Measurements from ENCODE around the gene DCDC2C. TPM values are rescaled to one million over a fixed set of nuclear protein-coding genes. Genes with fewer than 3 reads are reported as not detected.

DCDC2C gene
- total and polyA plus RNA-seq, 2 donors (not counting 3 experiments of a cell fraction or from before 2014, with no cell fraction given), result not detected

DNA sequence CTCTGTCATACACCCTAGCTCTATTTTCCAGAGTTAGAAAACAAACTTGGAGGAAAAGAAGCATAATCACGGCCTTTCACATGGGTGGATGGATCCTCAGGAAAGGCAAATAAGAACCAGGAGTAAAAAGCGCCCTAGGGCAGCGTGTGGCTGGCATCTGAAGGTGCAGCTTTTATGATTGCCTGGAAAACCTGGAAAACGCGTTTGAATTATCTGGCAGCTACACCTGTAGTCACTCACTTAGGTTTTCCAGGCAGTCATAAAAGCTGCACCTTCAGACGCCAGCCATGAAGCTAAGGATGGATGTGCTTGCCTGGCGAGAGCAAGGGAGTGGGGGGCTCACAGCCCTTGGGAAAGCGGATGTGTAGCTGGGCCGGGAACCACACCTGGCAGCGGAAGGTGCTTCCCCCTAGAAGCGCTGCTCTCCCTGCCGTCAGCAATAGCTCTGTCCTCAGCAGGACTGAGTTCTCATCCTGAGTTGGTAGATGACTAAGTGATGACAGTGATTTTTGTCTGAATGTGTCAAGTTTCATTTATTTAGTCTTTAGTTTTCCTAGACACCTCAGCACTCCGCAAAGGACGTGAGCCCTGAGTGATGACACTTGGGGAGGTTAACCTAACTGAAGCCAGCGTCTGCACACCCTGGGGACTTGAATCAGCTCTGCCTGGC, 82.0 kb downstream of the DCDC2C start:
- BruUV-seq (replicated peaks), result no TSS peak
- dilution Hi-C loops (cut with MboI; ENCODE audit: extremely low pct_ligation_motif_present, low sequenced_read_pairs), result no loop called here
- Histone ChIP-seq H3K9me3 (replicated peaks; ENCODE audit: control insufficient read depth, insufficient read depth, low read length) (no peaks in the 10 kb centered on the region), H3K4me1 (ENCODE audit: control insufficient read depth, extremely low read depth, insufficient read depth, low read length) (peaks cover 4% of the 10 kb centered on the region), H3K4me3 (replicated peaks in 1 of 3; ENCODE audit: insufficient read depth in 1 of 3, low read depth in 1 of 3, low read length in 3 of 3) (no peak overlapping the region), H4K20me1 (replicated peaks; ENCODE audit: control insufficient read depth, extremely low read depth, insufficient read depth, low read length) (no peaks in the 10 kb centered on the region), H3K79me2 (ENCODE audit: control insufficient read depth, insufficient read depth, low read length) (no peaks in the 10 kb centered on the region), H3K9ac (replicated peaks; ENCODE audit: extremely low read depth, insufficient read depth, low read length) (no peak overlapping the region), H3K4me2 (ENCODE audit: insufficient read depth, low read length) (no peak overlapping the region), H3K9me1 (replicated peaks; ENCODE audit: control insufficient read depth, extremely low read depth, insufficient read depth, low read length) (no peaks in the 10 kb centered on the region), H3K27ac (ENCODE audit: insufficient read depth, low read depth, low read length) (no peak overlapping the region), H2AFZ (ENCODE audit: low read depth, low read length) (no peak overlapping the region), H3K27me3 (ENCODE audit: control insufficient read depth in 2 of 2, insufficient read depth in 2 of 2, low read length in 2 of 2) (no peaks in the 10 kb centered on the region), H3K36me3 (ENCODE audit: control insufficient read depth in 2 of 2, extremely low read depth in 1 of 2, insufficient read depth in 2 of 2, low read length in 2 of 2) (no peaks in the 10 kb centered on the region)
- TF ChIP-seq MYC (IDR thresholded peaks at IDR 0.05; ENCODE audit: low read depth, low read length) (no peak), GATA2 (IDR thresholded peaks at IDR 0.05; ENCODE audit: insufficient read depth, insufficient read length, low read depth, low read length) (no peak), POLR2A (IDR thresholded peaks at IDR 0.05; ENCODE audit: low read depth, low read length) (no peak), EZH2 (IDR thresholded peaks at IDR 0.05; ENCODE audit: borderline replicate concordance, low read depth, low read length, severe bottlenecking) (no peak), JUN (IDR thresholded peaks at IDR 0.05; ENCODE audit: borderline replicate concordance, insufficient read depth, insufficient read length, low read depth) (no peak), POLR2AphosphoS5 (IDR thresholded peaks at IDR 0.05; ENCODE audit: insufficient read depth, low read depth, low read length) (no peak), FOS (IDR thresholded peaks at IDR 0.05; ENCODE audit: borderline replicate concordance, insufficient read depth, low read length) (no peak)
- TF ChIP-seq, protein P1, sequence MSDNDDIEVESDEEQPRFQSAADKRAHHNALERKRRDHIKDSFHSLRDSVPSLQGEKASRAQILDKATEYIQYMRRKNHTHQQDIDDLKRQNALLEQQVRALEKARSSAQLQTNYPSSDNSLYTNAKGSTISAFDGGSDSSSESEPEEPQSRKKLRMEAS (IDR thresholded peaks at IDR 0.05; ENCODE audit: insufficient read depth, insufficient read length), result no peak
- TF ChIP-seq, protein P2, sequence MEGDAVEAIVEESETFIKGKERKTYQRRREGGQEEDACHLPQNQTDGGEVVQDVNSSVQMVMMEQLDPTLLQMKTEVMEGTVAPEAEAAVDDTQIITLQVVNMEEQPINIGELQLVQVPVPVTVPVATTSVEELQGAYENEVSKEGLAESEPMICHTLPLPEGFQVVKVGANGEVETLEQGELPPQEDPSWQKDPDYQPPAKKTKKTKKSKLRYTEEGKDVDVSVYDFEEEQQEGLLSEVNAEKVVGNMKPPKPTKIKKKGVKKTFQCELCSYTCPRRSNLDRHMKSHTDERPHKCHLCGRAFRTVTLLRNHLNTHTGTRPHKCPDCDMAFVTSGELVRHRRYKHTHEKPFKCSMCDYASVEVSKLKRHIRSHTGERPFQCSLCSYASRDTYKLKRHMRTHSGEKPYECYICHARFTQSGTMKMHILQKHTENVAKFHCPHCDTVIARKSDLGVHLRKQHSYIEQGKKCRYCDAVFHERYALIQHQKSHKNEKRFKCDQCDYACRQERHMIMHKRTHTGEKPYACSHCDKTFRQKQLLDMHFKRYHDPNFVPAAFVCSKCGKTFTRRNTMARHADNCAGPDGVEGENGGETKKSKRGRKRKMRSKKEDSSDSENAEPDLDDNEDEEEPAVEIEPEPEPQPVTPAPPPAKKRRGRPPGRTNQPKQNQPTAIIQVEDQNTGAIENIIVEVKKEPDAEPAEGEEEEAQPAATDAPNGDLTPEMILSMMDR (IDR thresholded peaks at IDR 0.05; ENCODE audit: extremely low read depth in 1 of 2, insufficient read depth in 1 of 2, low read depth in 1 of 2, low read length in 2 of 2), result no peak
- FAIRE-seq (no peak), DNase-seq (ENCODE audit: low read depth, low spot score) (no peak)
- POLR2A ChIA-PET, result no interaction called here
- intact Hi-C loops (cut with micrococcal nuclease), result no loop called here
- CTCF ChIA-PET, result no interaction called here
